Neutrophil (primary cell): ENCODE data around the gene SPAG9.

Source experiments
- H3K27ac ChIP-seq: fragments of 200-600 bp; sonication (generic); 2 replicates; pipeline ENCODE4 v1.5.1; 2016; ENCODE audit warnings: mild to moderate bottlenecking, moderate library complexity
- H3K27me3 ChIP-seq: fragments of 200-600 bp; sonication (generic); 2 replicates; pipeline ENCODE4 v1.6.0; 2016; ENCODE audit warnings: mild to moderate bottlenecking
- H3K36me3 ChIP-seq: fragments of 200-600 bp; sonication (generic); 2 replicates; pipeline ENCODE4 v1.5.1; 2017
- H3K4me1 ChIP-seq, 2 experiments: fragments of 200-600 bp in 1 of 2; sonication (generic) in 1 of 2; 1 replicate in 1 of 2; 2 replicates in 1 of 2; pipeline versions ENCODE4 v1.5.1 to v1.6.1; 2013 to 2016; ENCODE audit warnings: low read depth in 1 of 2, low read length in 1 of 2, mild to moderate bottlenecking in 1 of 2, moderate library complexity in 1 of 2; ENCODE audit not compliant: control insufficient read depth in 1 of 2, insufficient read depth in 1 of 2
- H3K4me3 ChIP-seq, 2 experiments: fragments of 200-600 bp in 1 of 2; sonication (generic) in 1 of 2; 1 replicate in 1 of 2; 2 replicates in 1 of 2; pipeline ENCODE4 v1.5.1; 2013 to 2016; ENCODE audit warnings: low read depth in 1 of 2, low read length in 1 of 2, mild to moderate bottlenecking in 1 of 2, moderate library complexity in 1 of 2
- H3K9me3 ChIP-seq: fragments of 200-600 bp; sonication (generic); 2 replicates; pipeline ENCODE4 v1.5.1; 2016
- CTCF ChIP-seq: fragments of 200-600 bp; sonication (generic); IDR thresholded peaks from 2 replicates; pipeline ENCODE4 v1.5.1; 2016; ENCODE audit warnings: antibody characterized with exemption

The SPAG9 gene

GRCh38 chr17:51147650-51148049, 27.0 kb upstream of the SPAG9 start:
- H3K9me3 ChIP-seq: no peaks in the 10 kb centered on the region
- no peaks in the 10 kb centered on the region for H3K36me3 ChIP-seq
- peaks cover 1 to 3% of the 10 kb centered on the region in 2 experiments for H3K4me1 ChIP-seq
- no peak for TF ChIP-seq CTCF
- H3K27me3 ChIP-seq: no peaks in the 10 kb centered on the region
- no peak overlapping the region for H3K4me3 ChIP-seq
- H3K27ac ChIP-seq: no peak overlapping the region

- Histone ChIP-seq H3K4me3 (no peak overlapping the region), H3K4me1 (no peaks in the 10 kb centered on the region), H3K27me3 (no peaks in the 10 kb centered on the region), H3K36me3 (no peaks in the 10 kb centered on the region), H3K9me3 (no peaks in the 10 kb centered on the region), H3K27ac (no peak overlapping the region)
- no peak for TF ChIP-seq CTCF
Observed at GRCh38 chr17:51144266-51145022, 23.8 kb upstream of the SPAG9 start.

- Histone ChIP-seq H3K4me3 (no peak overlapping the region), H3K9me3 (no peaks in the 10 kb centered on the region), H3K4me1 (no peaks in the 10 kb centered on the region), H3K27ac (no peak overlapping the region), H3K27me3 (no peaks in the 10 kb centered on the region), H3K36me3 (no peaks in the 10 kb centered on the region)
- TF ChIP-seq CTCF: no peak
Observed at GRCh38 chr17:51142597-51142996, 21.9 kb upstream of the SPAG9 start.

GRCh38 chr17:51135956-51136355, 15.3 kb upstream of the SPAG9 start:
- Histone ChIP-seq H3K27me3 (no peaks in the 10 kb centered on the region), H3K4me3 (no peak overlapping the region), H3K27ac (no peak overlapping the region), H3K4me1 (no peaks in the 10 kb centered on the region), H3K36me3 (no peaks in the 10 kb centered on the region), H3K9me3 (no peaks in the 10 kb centered on the region)
- TF ChIP-seq CTCF: no peak

- Histone ChIP-seq H3K36me3 (no peaks in the 10 kb centered on the region), H3K4me3 (no peak overlapping the region), H3K27me3 (no peaks in the 10 kb centered on the region), H3K9me3 (no peaks in the 10 kb centered on the region), H3K27ac (no peak overlapping the region), H3K4me1 (no peaks in the 10 kb centered on the region)
- TF ChIP-seq CTCF: no peak
Observed at GRCh38 chr17:51133365-51133764, 12.7 kb upstream of the SPAG9 start.
